ENCODE measurements around the gene GCAT. TPM values are rescaled to one million over a fixed set of nuclear protein-coding genes. Genes with fewer than 3 reads are reported as not detected.

GCAT gene
- total and polyA plus RNA-seq, 2 experiments from 2014 or later: 20.2 to 40.0 TPM

DNA sequence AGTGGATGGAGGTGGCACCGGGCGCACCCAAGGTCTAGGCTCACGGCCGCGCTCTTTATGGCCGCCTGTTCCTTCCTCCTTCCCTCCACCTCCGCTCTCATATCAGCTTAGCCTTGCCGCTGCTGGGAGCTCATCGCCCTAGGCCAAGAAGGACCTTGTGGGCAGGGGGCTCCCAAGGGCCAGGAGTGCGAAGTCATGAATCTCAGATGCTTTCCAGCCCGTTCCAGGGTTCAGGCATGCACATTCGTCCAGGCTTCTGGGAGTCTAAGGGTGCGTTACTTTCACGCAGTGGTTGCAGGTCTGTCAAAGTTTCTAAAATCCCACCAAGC, 11.3 kb downstream of the GCAT start:
- H3K27ac ChIP-seq: no peak overlapping the region
- H3K27me3 ChIP-seq: peaks cover 38% of the 10 kb centered on the region
- 31% methylated on average over 11 of the region's 14 CpGs for WGBS (ENCODE audit: low lambda C conversion rate, missing lambda C conversion rate)
- H3K4me3 ChIP-seq: peak overlapping the region; percentile 29
- peaks cover 15% of the 10 kb centered on the region for H3K4me1 ChIP-seq (ENCODE audit: insufficient read depth)
- no peaks in the 10 kb centered on the region for H3K9me3 ChIP-seq (ENCODE audit: low read depth)
- no peak for DNase-seq (ENCODE audit: low spot score)
- H4K20me1 ChIP-seq (ENCODE audit: insufficient read depth, poor library complexity, severe bottlenecking): no peaks in the 10 kb centered on the region
- peak overlapping the region; percentile 88 for H3K4me2 ChIP-seq
- H3K36me3 ChIP-seq (replicated peaks; ENCODE audit: insufficient read depth, low read depth): no peaks in the 10 kb centered on the region
- H2AFZ ChIP-seq: peak overlapping the region; percentile 74
- H3K9me2 ChIP-seq (replicated peaks; ENCODE audit: insufficient read depth): no peaks in the 10 kb centered on the region
- H3K79me2 ChIP-seq: no peaks in the 10 kb centered on the region
- TF ChIP-seq EZH2 (IDR thresholded peaks at IDR 0.05; ENCODE audit: borderline replicate concordance) (no peak), EZH2phosphoT487 (IDR thresholded peaks at IDR 0.05; ENCODE audit: low read depth, severe bottlenecking, unreplicated experiment) (no peak)
- TF ChIP-seq, protein P1, sequence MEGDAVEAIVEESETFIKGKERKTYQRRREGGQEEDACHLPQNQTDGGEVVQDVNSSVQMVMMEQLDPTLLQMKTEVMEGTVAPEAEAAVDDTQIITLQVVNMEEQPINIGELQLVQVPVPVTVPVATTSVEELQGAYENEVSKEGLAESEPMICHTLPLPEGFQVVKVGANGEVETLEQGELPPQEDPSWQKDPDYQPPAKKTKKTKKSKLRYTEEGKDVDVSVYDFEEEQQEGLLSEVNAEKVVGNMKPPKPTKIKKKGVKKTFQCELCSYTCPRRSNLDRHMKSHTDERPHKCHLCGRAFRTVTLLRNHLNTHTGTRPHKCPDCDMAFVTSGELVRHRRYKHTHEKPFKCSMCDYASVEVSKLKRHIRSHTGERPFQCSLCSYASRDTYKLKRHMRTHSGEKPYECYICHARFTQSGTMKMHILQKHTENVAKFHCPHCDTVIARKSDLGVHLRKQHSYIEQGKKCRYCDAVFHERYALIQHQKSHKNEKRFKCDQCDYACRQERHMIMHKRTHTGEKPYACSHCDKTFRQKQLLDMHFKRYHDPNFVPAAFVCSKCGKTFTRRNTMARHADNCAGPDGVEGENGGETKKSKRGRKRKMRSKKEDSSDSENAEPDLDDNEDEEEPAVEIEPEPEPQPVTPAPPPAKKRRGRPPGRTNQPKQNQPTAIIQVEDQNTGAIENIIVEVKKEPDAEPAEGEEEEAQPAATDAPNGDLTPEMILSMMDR (IDR thresholded peaks at IDR 0.05; ENCODE audit: poor library complexity): no peak

DNA sequence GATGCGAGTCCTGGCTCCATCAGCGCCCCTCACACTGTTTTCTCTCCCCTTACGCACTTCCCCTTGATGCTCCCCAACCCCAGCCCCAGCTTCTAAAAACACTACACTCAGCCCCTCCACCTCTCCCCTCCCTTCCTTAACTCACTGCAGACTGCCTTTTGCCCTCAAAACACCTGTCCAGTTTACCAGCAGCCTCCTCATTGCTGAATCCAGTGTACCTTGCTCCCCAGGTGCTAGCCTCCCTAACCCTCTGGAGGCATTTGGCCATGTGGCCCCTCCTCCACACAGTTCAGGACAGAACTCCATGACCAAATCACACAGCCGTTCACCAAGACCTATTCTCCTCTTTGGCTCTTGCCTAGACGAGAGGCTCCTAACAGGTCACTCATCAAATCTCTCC, 12.6 kb downstream of the GCAT start:
- Histone ChIP-seq H3K27me3 (peaks cover 43% of the 10 kb centered on the region), H3K9me3 (ENCODE audit: low read depth) (no peaks in the 10 kb centered on the region), H3K27ac (no peak overlapping the region), H3K36me3 (replicated peaks; ENCODE audit: insufficient read depth, low read depth) (no peaks in the 10 kb centered on the region), H4K20me1 (ENCODE audit: insufficient read depth, poor library complexity, severe bottlenecking) (no peaks in the 10 kb centered on the region), H2AFZ (no peak overlapping the region), H3K79me2 (no peaks in the 10 kb centered on the region), H3K9me2 (replicated peaks; ENCODE audit: insufficient read depth) (no peaks in the 10 kb centered on the region), H3K4me1 (ENCODE audit: insufficient read depth) (peaks cover 15% of the 10 kb centered on the region), H3K4me2 (no peak overlapping the region), H3K4me3 (no peak overlapping the region)
- TF ChIP-seq EZH2phosphoT487 (IDR thresholded peaks at IDR 0.05; ENCODE audit: low read depth, severe bottlenecking, unreplicated experiment) (no peak), EZH2 (IDR thresholded peaks at IDR 0.05; ENCODE audit: borderline replicate concordance) (no peak)
- TF ChIP-seq, protein P1 (IDR thresholded peaks at IDR 0.05; ENCODE audit: poor library complexity): no peak
- DNase-seq (ENCODE audit: low spot score): no peak
- WGBS (ENCODE audit: low lambda C conversion rate, missing lambda C conversion rate): 93% methylated on average over 5 of the region's 5 CpGs

DNA sequence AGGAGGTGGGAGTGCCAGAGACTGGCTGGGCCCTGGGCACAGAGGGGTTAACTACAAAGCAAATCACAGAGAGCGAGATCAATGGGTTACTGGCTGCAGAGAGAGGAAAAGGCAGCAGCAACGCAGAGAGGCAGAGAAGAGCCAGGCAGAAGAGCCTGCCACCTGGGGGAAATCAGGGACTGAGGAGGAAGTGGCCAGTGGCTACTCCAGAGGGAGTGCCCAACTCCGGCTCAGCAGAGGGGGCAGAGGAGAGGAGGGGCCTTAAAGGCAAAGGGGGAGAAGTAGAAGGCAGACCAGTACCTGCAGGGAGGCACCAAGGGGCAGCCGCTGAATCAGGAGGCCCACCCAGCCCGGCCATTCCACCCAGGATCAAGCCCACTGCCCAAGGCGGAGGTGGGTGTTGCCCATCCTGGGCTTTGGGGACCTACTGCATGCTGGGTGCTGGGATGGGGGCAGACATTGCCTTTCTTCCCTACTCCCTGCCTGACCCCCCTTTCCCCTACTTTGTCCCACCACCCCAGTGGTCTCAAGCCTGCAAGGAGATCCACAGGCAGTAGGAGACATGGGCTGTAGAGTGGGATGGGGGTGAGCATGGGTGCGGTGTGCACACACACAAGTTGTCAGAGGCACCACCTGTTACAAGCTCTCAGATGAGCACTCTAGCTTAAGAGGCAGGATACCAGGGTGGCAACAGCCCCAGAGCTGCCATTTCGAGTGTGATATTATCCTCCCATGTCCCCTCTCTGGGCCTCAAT, 14.5 kb downstream of the GCAT start:
- H3K27me3 ChIP-seq: peaks cover 50% of the 10 kb centered on the region

More for the DNA sequence above, 14.5 kb downstream of the GCAT start:
- Histone ChIP-seq H3K4me1 (ENCODE audit: insufficient read depth) (peaks cover 15% of the 10 kb centered on the region), H4K20me1 (ENCODE audit: insufficient read depth, poor library complexity, severe bottlenecking) (no peaks in the 10 kb centered on the region), H3K4me2 (no peak overlapping the region), H3K4me3 (no peak overlapping the region), H3K36me3 (replicated peaks; ENCODE audit: insufficient read depth, low read depth) (no peaks in the 10 kb centered on the region), H3K79me2 (no peaks in the 10 kb centered on the region), H3K9me3 (ENCODE audit: low read depth) (no peaks in the 10 kb centered on the region), H3K27ac (no peak overlapping the region), H2AFZ (no peak overlapping the region), H3K9me2 (replicated peaks; ENCODE audit: insufficient read depth) (no peaks in the 10 kb centered on the region)
- no peak for DNase-seq (ENCODE audit: low spot score)
- WGBS (ENCODE audit: low lambda C conversion rate, missing lambda C conversion rate): 47% methylated on average over 8 of the region's 8 CpGs
- TF ChIP-seq, protein P1 (IDR thresholded peaks at IDR 0.05; ENCODE audit: poor library complexity): no peak
- TF ChIP-seq EZH2 (IDR thresholded peaks at IDR 0.05; ENCODE audit: borderline replicate concordance) (no peak), EZH2phosphoT487 (IDR thresholded peaks at IDR 0.05; ENCODE audit: low read depth, severe bottlenecking, unreplicated experiment) (no peak)
